Ishikawa (cell line): ENCODE data around the gene MYO19.

ENCODE experiments used
- EGR1 ChIP-seq: IDR thresholded peaks from 2 replicates; pipeline ENCODE4 v1.6.1; 2012
- REST ChIP-seq: IDR thresholded peaks from 2 replicates; pipeline ENCODE4 v1.6.1; 2012; ENCODE audit warnings: low read depth, mild to moderate bottlenecking
- TAF1 ChIP-seq: IDR thresholded peaks from 2 replicates; pipeline ENCODE4 v1.6.1; 2012; ENCODE audit warnings: low read depth, mild to moderate bottlenecking
- USF1 ChIP-seq: IDR thresholded peaks from 2 replicates; pipeline ENCODE4 v1.6.1; 2012

GRCh38 chr17:36525113-36525512, 9.6 kb downstream of the MYO19 start:
- no peak for TF ChIP-seq TAF1
- no peak for TF ChIP-seq REST
- no peak for TF ChIP-seq USF1
- TF ChIP-seq EGR1, result no peak
